ENCODE data around the gene OOEP.

Gene OOEP

DNA sequence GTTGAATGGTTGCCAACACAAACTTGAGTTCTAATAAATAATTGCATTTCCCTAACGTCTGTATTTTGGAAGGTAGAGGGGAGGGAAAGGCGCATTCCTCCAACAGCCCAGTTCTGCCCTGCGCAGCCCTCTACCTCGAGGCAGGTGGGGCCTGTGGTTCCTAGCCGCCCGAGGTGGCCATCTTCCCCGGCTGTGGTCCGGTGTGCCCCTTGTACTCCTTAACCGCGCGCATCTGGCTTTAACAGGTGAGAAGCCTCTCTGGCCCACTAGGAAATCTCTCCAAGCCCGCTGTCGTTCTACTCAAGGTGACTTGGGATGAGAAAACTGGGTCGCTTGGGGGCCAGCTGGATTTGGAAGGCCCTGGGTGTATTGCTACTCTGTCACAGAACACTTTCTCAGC lies 5.6 kb downstream of the OOEP start:
- no peak for DNase-seq

DNA sequence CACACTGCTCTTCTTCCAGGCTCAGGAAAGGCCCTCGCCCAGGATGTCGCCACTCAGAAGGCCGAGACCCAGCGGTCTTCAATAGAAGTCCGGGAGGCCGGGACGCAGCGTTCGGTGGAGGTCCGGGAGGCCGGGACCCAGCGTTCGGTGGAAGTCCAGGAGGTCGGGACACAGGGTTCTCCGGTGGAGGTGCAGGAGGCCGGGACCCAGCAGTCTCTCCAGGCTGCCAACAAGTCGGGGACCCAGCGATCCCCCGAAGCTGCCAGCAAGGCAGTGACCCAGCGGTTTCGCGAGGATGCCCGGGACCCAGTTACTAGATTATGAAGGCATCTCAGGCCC lies 6.2 kb downstream of the OOEP start:
- DNase-seq = no peak

DNA sequence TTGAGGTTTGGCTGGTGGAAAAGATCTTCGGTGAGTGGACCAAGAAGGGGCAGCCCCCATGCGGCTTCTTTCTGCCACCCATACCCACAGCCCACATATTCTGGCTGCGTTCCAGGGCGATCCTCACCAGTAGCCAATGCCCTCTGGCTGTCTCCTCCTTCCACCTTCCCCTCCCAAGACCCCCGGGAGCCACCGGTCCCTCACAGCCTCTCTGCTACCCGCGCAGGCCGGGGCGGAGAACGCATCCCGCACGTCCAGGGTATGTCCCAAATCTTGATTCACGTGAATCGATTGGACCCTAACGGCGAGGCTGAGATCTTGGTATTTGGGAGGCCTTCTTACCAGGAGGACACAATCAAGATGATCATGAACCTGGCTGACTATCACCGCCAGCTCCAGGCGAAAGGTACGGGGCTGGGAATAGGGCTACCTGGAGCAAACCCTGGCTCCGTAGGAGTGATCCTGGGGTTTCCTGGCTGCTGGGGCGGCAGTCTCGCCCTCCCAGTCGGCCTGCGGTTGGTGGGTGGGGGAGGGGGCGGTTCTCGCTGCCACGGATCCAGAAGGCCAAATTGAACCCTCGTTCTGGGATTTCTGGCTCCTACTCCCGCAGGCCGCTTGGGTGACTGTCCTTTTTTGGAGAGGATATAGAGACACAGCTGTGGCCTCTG lies 6.7 kb downstream of the OOEP start:
- DNase-seq = no peak

DNA sequence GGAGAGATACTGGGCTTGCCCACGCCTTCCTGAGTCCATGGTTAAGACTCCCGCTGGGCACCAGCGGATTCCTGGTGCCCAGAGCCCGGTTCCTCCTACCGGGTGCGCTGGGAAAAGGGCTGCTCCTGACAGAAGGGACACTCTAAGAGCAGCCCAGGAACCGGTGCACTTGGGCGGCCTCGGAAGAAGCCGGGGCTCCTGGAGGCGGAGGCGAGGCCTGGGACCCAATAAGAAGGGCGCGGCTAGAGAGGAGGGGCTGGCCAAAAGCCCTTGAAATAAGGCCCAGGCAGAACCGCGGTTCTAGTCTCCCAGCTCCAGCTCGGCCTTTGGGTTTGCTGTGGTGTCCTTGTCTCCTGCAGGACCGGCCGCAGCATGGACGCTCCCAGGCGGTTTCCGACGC lies 7.3 kb downstream of the OOEP start, which contains the start of gene KHDC3L:
Gene KHDC3L (plus strand): TSS at position 301 of the 400 bp plus-strand sequence. CDS start 72 bp downstream, at position 373.
- no peak for DNase-seq

DNA sequence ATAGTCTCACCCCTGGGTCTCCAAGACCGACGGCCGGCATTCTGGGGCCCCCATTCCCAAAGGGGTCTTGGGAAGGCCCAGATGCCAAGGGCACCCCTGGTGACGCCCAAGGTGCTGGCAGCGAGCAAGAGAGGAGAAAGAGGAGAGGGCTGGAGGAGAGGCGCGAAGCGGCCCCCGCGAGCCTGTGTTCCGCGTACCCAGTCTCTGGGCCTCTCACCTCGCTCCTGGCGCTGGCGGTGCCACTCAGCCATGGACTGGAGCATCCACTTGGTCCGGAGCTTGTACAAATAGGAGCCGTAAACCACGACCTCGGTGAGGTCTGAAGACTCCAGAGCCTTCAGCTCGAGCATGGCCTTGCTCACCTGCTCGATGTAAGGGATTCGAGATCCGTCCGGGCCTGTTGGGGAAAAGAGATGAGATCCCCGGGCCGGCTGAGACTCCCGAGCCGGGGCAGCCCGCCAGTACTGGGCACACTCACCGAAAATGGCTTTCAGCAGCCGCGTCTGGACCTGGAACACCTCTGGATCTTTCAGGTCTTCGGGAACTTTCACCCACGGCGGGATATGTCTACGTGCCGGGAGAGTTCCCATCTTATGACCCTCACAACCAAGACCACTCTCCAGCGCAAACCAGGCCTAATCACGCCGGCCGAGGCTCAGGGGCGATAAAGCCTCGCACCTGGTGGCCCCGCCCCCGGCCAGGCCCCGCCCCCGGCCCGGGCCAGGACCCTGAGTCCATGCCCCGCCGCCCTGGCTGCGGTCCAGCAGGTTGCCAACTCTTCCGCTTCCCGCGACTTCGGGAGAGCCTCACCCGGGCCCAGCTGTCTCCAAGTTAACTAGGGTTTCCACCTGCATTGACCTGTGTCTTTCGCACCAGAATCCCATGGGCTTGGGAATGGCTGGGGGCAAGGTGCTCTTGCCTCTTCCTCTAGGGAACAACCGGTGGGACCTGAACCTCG lies 15.8 kb downstream of the OOEP start, which contains the start of gene DPPA5:
Gene DPPA5 (minus strand): TSS at position 641 of the 958 bp plus-strand sequence. CDS start 51 bp downstream, at position 590.
- DNase-seq = no peak

DNA sequence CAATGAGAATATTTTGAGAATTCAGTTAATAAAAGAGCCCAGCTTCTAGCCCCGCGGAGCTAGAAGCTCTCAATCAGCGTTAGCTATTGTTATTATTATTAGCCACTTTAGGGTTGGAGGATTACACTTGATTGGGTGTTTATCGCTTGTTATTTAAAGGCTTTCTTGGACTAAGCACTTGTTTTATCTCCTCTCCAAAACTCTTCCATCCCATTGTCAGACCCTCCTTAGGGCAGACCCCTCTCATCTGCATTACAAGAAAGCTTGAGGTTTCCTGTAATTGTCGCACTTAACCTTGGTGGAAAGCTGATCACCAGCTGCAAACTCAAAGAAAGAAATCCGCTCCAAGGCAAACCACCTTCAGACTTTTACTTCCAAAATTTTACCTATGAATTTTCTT lies 20.4 kb downstream of the OOEP start:
- no peak for DNase-seq

DNA sequence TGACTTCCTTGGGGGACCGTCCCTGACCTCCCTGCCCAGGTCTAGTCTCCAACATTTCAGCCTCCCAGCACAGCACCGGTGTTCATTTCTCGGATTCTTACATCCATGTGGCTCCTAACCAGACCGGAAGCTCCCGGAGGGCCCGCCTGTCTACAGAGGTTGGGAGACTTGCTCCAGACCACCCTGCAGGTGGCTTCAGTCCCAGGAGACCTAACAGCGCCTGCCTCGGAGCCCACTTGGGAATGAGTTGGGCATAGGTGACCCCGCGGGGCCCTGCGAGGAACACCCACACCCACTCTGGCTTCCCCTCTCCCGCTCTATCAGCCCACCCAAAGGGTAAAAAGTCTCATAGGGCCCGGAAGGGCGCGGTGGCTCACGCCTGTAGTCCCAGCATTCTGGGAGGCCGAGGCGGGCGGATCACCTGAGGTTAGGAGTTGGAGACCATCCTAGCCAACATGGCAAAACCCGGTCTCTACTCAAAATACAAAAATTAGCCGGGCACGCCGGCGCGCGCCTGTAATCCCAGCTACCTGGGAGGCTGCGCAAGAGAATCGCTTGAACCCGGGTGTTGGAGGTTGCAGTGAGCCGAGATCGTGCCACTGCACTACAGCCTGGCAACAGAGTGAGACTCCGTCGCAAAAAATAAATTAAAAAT lies 21.0 kb downstream of the OOEP start:
- no peak for DNase-seq

DNA sequence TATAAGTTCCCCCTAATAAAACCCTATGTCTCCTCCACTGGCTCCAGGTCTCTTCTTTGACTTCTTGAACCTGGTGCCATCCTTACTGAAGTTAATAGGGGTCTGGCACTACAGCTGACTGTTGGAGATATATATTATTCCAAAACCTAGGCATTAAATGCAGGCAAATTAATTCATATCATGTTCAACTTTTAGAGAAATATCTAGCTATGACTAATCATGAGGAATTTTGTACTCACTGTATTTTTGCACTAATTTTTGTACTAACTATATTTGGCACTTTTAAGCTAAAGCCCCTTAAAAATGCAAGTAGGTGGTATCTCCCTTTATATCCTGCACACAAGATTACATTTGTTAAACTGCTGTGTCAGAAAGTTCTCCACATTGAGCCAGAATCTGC lies 26.5 kb downstream of the OOEP start:
- no peak for DNase-seq

DNA sequence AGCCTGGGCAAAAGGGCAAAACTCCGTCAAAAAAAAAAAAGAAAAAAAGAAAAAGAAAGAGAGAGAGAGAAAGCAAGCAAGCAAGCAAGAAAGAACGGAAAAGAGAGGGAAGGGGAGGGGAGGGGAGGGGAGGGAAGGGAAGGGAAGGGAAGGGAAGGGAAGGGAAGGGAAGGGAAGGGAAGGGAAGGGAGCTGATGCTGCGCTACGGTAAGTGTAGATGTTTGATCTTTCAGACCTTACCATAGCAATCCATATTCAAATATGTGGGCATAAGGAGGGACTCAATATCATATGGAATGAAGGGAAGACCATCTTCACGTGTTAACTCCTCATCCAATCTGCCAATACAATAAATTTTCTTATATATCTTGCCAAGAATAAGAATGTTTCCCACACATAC lies 27.5 kb downstream of the OOEP start:
- no peak for DNase-seq

DNA sequence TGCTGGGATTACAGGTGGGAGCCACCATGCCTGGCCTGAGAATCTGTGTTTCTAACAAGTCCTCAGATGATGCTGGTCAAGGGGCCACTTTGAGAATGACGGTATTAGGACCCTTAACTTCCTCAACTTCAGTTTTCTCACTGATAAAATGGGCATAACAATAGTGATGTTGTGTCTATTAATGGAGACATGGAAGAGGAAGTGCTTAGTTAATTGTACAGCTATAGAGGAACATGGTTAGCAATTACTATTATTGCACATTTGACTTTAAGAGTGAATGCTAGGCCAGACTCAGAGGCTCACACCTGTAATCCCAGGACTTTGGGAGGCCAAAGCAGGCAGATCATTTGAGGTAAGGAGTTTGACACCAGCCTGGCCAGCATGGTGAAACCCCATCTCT lies 28.4 kb downstream of the OOEP start:
- no peak for DNase-seq

DNA sequence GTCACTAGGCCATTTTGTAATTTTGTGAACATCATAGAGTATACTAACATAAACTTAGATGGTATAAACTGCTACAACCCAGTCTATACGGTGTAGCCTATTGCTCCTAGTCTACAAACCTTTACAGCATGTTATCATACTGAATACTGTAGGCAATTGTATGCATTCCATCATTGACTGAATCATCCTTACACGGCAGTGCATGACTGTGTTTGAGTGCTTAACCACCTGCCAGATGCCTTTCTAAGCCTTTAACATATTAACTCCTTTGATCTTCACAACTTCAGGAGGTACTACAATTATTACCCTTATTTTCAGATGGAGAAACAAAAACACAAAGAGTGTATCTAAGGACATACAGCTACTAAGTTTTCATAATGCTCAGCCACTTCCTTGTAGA lies 29.6 kb downstream of the OOEP start:
- no peak for DNase-seq

DNA sequence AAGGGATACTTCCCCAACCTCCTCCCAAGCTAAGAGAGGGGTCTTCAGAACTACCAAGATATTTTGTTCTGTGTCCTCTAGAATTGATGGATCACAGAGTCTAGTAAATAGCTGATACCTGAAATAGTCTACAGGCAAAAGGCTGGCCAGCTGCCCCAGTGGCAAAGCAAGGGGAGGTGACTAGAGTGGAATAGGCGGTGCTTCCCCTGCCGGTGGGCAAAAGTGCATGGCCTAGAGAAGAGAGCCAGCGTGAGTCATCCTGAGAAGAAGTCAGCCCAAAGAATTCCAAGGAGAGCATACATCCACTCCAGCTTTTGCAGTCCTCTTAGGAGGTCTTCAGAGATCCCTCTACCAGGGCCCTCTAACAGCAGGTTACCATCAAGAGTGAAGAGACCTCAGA lies 30.4 kb downstream of the OOEP start:
- no peak for DNase-seq

DNA sequence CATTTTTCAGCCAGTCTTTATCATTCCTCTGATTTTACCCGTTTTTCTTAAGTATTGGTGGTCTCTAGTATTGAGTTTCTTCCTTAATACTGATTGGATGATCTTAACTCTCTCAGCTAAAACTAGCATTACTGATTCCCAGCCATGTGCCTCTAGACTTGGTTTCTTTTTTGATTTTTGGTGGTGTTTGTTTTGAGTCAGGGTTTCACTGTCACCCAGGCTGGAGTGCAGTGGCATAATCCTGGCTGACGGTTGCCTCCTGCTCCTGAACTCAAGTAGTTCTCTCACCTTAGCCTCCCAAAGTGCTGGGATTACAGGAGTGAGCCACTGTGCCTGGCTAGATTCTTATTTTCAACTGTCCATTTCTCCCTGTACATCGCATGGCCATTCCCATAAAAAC lies 40.5 kb downstream of the OOEP start:
- DNase-seq = no peak

DNA sequence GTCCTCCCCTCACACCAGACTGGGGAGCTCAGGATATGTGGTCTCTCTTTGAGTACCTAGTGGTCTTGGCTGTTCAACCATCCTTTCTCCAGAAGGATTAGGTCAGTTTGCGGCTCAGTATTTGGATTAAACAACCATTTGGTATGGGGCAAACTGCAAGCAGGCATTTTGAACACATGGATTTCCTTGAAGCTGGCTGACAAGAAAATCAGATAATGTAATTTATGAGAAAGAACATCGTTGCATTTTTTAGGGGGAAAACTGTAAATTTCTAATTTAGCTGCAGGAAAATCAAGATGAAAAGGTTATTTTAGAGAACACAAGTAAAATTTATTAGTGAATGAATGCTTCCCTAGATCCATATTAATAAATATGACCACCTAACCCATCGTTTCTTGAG lies 40.9 kb downstream of the OOEP start:
- no peak for DNase-seq

DNA sequence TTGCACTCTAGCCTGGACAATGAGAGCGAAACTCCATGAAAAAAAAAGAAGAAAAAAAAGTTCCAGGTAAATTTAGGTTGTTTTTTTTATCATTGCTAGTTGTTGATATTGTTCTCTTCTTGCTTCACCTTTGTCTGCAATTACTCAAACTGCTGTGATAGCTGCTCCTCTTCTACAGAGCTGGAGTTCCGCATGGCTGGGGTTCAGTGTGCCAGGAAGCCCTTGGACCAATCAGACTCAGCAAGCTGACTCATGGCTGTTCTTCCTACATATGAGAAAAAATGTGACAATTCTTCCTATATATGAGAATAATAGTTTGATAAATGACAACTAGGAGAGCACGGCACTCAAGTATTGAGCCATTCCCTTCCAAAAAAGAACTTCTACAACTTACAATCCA lies 44.0 kb downstream of the OOEP start:
- DNase-seq = no peak

DNA sequence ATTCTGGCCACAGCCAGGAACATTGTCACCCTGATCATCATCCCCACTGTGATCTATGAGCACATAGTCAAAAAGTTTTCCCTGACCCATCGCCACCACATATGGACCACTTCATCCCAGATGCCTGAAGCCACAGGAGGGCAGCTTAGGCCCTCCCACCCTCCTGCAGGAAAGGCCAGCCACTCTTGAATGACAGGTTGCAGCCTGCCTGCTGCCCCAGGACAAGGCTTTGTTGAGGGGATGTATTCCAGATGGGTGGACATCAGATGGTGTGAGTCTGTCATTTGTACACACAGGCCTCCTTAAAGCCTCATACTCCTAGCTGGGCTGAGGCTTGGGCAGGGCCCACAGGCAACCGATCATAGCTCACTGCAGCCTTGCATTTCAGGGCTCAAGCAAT lies 46.4 kb downstream of the OOEP start:
- no peak for DNase-seq

Measured in stimulated activated CD4-positive, alpha-beta T cell treated with anti-CD3 and anti-CD28 coated beads, Interleukin-4, amount 100 ng/mL, for 24 hours (primary cell).